PC-3 (cell line): ENCODE measurements around the gene REN.

Experiments
- CTCF ChIP-seq: fragments of 300-600 bp; sonication (generic); conservative IDR thresholded peaks from 2 replicates; pipeline ENCODE4 v1.5.1; 2017; ENCODE audit warnings: antibody characterized with exemption, low read depth, mild to moderate bottlenecking, low read length
- EZH2 ChIP-seq: fragments of 300-600 bp; sonication (generic); IDR thresholded peaks from one replicate; pipeline ENCODE4 v1.6.1; 2017; ENCODE audit warnings: antibody characterized with exemption, mild to moderate bottlenecking, low read length; ENCODE audit not compliant: unreplicated experiment
- EZH2phosphoT487 ChIP-seq: fragments of 300-600 bp; sonication (generic); IDR thresholded peaks from 2 replicates; pipeline ENCODE4 v1.6.1; 2018; ENCODE audit warnings: mild to moderate bottlenecking, antibody characterized with exemption, low read length, borderline replicate concordance

- TF ChIP-seq CTCF (no peak), EZH2phosphoT487 (no peak), EZH2 (no peak)
Observed at GRCh38 chr1:204146309-204146708, 19.8 kb downstream of the REN start.
